VCaP (cell line): ENCODE data around the gene ARVCF.

Experiments used
- H3K27ac ChIP-seq: fragments of 450-650 bp; 2 replicates; pipeline ENCODE4 v1.5.1; 2017
- TF ChIP-seq, protein P1 (sequence below): fragments of 450-650 bp; conservative IDR thresholded peaks from 2 replicates; pipeline ENCODE4 v1.5.1; 2017; ENCODE audit warnings: mild to moderate bottlenecking, moderate library complexity

ARVCF gene

DNA sequence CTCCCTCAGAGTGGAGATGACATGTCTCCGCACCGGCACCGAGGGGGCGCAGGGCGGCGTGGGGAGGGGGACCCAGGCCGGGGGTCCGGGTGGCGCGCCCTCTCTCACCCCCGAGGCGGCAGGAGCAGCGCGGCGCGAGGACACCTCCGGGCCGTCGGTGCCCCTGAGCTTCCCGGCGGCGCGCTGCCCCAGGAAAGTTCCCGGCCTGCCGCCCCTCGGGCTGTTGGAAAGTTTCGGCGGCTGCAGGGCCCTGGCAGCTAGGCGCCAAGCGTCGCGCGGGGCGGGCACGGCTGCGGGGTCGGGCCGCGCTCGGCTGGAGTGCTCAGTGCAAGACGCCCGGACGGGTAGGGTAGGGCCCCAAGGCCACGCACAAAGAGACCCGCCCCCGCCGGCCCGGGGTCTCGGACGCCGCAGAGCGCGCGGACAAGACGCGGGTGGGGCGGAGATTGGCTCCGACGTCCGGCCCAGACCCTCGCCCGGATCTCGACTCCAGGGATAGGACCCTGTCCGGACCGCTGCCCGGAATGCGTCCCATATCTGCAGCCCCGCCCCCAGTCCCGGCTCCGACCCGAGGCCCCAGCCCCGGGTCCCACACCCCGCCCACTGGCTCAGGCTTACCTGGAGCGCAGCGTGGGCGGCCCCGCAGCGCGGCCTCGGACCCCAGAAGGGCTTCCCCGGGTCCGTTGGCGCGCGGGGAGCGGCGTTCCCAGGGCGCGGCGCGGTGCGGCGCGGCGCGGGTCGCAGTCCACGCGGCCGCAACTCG is 471 bp downstream of the ARVCF start:
- peak overlapping the region; percentile 87 for H3K27ac ChIP-seq
- TF ChIP-seq, protein P1, sequence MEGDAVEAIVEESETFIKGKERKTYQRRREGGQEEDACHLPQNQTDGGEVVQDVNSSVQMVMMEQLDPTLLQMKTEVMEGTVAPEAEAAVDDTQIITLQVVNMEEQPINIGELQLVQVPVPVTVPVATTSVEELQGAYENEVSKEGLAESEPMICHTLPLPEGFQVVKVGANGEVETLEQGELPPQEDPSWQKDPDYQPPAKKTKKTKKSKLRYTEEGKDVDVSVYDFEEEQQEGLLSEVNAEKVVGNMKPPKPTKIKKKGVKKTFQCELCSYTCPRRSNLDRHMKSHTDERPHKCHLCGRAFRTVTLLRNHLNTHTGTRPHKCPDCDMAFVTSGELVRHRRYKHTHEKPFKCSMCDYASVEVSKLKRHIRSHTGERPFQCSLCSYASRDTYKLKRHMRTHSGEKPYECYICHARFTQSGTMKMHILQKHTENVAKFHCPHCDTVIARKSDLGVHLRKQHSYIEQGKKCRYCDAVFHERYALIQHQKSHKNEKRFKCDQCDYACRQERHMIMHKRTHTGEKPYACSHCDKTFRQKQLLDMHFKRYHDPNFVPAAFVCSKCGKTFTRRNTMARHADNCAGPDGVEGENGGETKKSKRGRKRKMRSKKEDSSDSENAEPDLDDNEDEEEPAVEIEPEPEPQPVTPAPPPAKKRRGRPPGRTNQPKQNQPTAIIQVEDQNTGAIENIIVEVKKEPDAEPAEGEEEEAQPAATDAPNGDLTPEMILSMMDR: no peak

- peak overlapping the region; percentile 87 for H3K27ac ChIP-seq
Measured at GRCh38 chr22:20015187-20015625, 1.4 kb downstream of the ARVCF start.

GRCh38 chr22:20014526-20015186 is 2.0 kb downstream of the ARVCF start:
- TF ChIP-seq, protein P1: no peak
- H3K27ac ChIP-seq: peak overlapping the region; percentile 87; the same call in 1 of the 2 replicates

More at GRCh38 chr22:20015187-20015625, 1.4 kb downstream of the ARVCF start:
- TF ChIP-seq, protein P1: no peak

GRCh38 chr22:20013382-20013871 is 3.2 kb downstream of the ARVCF start:
- TF ChIP-seq, protein P1: peak; percentile 69
- no peak overlapping the region for H3K27ac ChIP-seq

- no peak overlapping the region for H3K27ac ChIP-seq
- TF ChIP-seq, protein P1: no peak
Measured at GRCh38 chr22:20012741-20013331, 3.8 kb downstream of the ARVCF start.

GRCh38 chr22:20011993-20012740 is 4.5 kb downstream of the ARVCF start:
- H3K27ac ChIP-seq: no peak overlapping the region
- TF ChIP-seq, protein P1: no peak
